Sigmoid colon (tissue), 7 donors: ENCODE results near the gene TUBGCP3. TPM values are rescaled to one million over a fixed set of nuclear protein-coding genes. Genes with fewer than 3 reads are reported as not detected.
A peak's percentile ranks its signal among the peaks of the same experiment; 100 is the strongest.

ENCODE experiments used
- DNase-seq: peaks from one replicate; pipeline ENCODE4 v3.0.0-alpha.2; 2019
- H3K27ac ChIP-seq, 4 donors: fragments of 200-600 bp; sonication (generic); one replicate each; pipeline ENCODE4 v1.5.1; 2016 to 2019; ENCODE audit warnings: mild to moderate bottlenecking in 1 of 4
- H3K27me3 ChIP-seq, 3 donors: fragments of 200-600 bp; sonication (generic); one replicate each; pipeline ENCODE4 v1.5.1; 2019; ENCODE audit warnings: mild to moderate bottlenecking in 1 of 3
- H3K36me3 ChIP-seq, 4 donors: fragments of 200-600 bp; sonication (generic); one replicate each; pipeline ENCODE4 v1.5.1; 2016 to 2019
- H3K4me1 ChIP-seq, 4 donors: fragments of 200-600 bp; sonication (generic); one replicate each; pipeline ENCODE4 v1.5.1; 2017 to 2019
- H3K4me3 ChIP-seq, 4 donors: fragments of 200-600 bp; sonication (generic); one replicate each; pipeline ENCODE4 v1.5.1; 2017 to 2019; ENCODE audit warnings: mild to moderate bottlenecking in 2 of 4, moderate library complexity in 1 of 4
- H3K9me3 ChIP-seq, 4 donors: fragments of 200-600 bp in 3 of 4; sonication (generic) in 3 of 4; one replicate each; pipeline versions ENCODE4 v1.5.1 to v1.6.1; 2013 to 2019
- EP300 ChIP-seq, 4 donors: sonication (generic); formaldehyde crosslinking; IDR thresholded peaks; one replicate each; pipeline ENCODE4 v1.6.1; 2017; ENCODE audit warnings: antibody characterized with exemption in 4 of 4
- POLR2A ChIP-seq, 2 donors: fragments of 450-650 bp; IDR thresholded peaks; one replicate each; pipeline ENCODE4 v1.6.1; 2016; ENCODE audit warnings: antibody characterized with exemption in 2 of 2, mild to moderate bottlenecking in 2 of 2, moderate library complexity in 2 of 2
- POLR2AphosphoS5 ChIP-seq, 4 donors: sonication (generic); formaldehyde crosslinking; IDR thresholded peaks; one replicate each; pipeline ENCODE4 v1.6.1; 2017; ENCODE audit warnings: antibody characterized with exemption in 4 of 4
- WGBS, 2 donors: extraction: QIAGEN DNeasy Blood & Tissue Kit; methylation state at CpG; one replicate each; pipeline ENCODE4 v1.1.7; 2013; 5-methylcytosine and 5-hydroxymethylcytosine counted together
- intact Hi-C: fragments of 100-400 bp; cut with DNase I; formaldehyde crosslinking; loops from one replicate; pipeline ENCODE4 v1.15.1; 2023
- polyA plus RNA-seq, 3 donors: library from polyadenylated mRNA; stranded (reverse); fragments of 200-250 nt; gene quantifications; one replicate each; pipeline ENCODE4 v1.2.3, GENCODE V29; 2013
- total RNA-seq, 4 donors: library from RNA; depleted of rRNA; stranded (reverse); fragments of >200 nt; gene quantifications; one replicate each; pipeline ENCODE4 v1.1.0, GENCODE V29; 2016
- TF ChIP-seq, protein P1 (sequence below), 4 experiments: fragments of 450-650 bp in 3 of 4; fragments of 200-600 bp in 1 of 4; IDR thresholded peaks; one replicate each; pipeline ENCODE4 v1.5.1; 2016 to 2019; ENCODE audit warnings: antibody characterized with exemption in 4 of 4, mild to moderate bottlenecking in 3 of 4, moderate library complexity in 2 of 4
- donor health status: healthy with polysubstance abuse.
- donor health status: Bipolar disorder and iron deficiency.
- donor health status: healthy.

The TUBGCP3 gene
- total and polyA plus RNA-seq, 7 donors: 7.2 to 33.5 (median 23.8) TPM

DNA sequence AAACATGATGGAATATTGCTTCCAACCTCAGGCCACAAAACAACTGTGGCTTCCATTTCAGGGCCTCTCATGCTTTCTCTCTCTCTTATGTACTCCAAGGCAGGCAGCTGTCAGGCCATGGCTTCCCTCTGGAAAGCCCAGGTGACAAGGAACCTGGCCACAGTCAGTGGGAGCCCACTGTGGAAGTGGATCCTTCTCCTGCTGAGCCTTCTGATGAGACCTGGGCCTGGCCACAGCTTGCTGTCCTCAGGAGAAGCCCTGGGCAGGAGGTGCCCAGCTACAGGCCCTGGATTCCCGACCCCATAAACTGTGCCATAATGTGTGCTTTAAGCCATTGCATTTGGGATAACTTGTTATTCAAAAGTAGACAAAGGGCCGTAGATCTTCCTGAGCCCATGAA lies 140.6 kb downstream of the TUBGCP3 start:
- intact Hi-C loops: no loop called here
- H3K36me3 ChIP-seq: no peaks in the 10 kb centered on the region
- TF ChIP-seq POLR2AphosphoS5 (IDR thresholded peaks at IDR 0.05) (no peak), EP300 (IDR thresholded peaks at IDR 0.05) (no peak), POLR2A (IDR thresholded peaks at IDR 0.05) (no peak)
- TF ChIP-seq, protein P1, sequence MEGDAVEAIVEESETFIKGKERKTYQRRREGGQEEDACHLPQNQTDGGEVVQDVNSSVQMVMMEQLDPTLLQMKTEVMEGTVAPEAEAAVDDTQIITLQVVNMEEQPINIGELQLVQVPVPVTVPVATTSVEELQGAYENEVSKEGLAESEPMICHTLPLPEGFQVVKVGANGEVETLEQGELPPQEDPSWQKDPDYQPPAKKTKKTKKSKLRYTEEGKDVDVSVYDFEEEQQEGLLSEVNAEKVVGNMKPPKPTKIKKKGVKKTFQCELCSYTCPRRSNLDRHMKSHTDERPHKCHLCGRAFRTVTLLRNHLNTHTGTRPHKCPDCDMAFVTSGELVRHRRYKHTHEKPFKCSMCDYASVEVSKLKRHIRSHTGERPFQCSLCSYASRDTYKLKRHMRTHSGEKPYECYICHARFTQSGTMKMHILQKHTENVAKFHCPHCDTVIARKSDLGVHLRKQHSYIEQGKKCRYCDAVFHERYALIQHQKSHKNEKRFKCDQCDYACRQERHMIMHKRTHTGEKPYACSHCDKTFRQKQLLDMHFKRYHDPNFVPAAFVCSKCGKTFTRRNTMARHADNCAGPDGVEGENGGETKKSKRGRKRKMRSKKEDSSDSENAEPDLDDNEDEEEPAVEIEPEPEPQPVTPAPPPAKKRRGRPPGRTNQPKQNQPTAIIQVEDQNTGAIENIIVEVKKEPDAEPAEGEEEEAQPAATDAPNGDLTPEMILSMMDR (IDR thresholded peaks at IDR 0.05): no peak
- WGBS, 2 donors: 49 to 81% methylated on average over 2 of the region's 2 CpGs
- no peak for DNase-seq
- peaks cover 15 to 58% (median 29%) of the 10 kb centered on the region in 3 donors for H3K27me3 ChIP-seq
- no peak overlapping the region for H3K27ac ChIP-seq
- no peaks in the 10 kb centered on the region for H3K9me3 ChIP-seq
- H3K4me3 ChIP-seq: no peak overlapping the region
- peaks cover 0 to 9% (median 2%) of the 10 kb centered on the region in 4 donors for H3K4me1 ChIP-seq

DNA sequence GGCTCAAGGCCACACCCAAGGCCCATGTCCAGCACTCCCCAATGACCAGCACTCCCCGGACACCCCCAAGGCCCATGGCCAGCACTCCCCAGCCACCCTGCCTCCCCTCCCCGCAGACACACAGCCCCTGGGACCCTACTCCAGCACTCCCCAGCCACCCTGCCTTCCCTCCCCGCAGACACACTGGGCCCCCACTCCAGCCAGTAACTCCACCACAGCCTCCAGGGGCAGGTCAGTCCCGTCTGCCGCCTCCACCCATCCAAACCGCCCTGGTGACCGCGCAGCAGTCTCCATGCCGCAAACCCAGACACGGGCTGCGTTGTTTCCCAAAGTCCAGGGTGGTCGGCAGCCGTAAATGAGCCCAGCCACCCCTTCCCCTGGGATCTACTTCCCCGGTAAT lies 141.1 kb downstream of the TUBGCP3 start:
- Histone ChIP-seq H3K36me3 (no peaks in the 10 kb centered on the region), H3K4me1 (peaks cover 0 to 9% (median 2%) of the 10 kb centered on the region in 4 donors), H3K9me3 (no peaks in the 10 kb centered on the region), H3K4me3 (no peak overlapping the region), H3K27me3 (peaks cover 15 to 63% (median 32%) of the 10 kb centered on the region in 3 donors), H3K27ac (no peak overlapping the region)
- peak; percentile 56 for DNase-seq
- TF ChIP-seq POLR2A (IDR thresholded peaks at IDR 0.05) (no peak), POLR2AphosphoS5 (IDR thresholded peaks at IDR 0.05) (no peak), EP300 (IDR thresholded peaks at IDR 0.05) (no peak)
- TF ChIP-seq, protein P1 (IDR thresholded peaks at IDR 0.05): no peak
- intact Hi-C loops: no loop called here
- whole genome bisulfite sequencing, 2 donors: 86 to 93% methylated on average over 14 of the region's 14 CpGs

DNA sequence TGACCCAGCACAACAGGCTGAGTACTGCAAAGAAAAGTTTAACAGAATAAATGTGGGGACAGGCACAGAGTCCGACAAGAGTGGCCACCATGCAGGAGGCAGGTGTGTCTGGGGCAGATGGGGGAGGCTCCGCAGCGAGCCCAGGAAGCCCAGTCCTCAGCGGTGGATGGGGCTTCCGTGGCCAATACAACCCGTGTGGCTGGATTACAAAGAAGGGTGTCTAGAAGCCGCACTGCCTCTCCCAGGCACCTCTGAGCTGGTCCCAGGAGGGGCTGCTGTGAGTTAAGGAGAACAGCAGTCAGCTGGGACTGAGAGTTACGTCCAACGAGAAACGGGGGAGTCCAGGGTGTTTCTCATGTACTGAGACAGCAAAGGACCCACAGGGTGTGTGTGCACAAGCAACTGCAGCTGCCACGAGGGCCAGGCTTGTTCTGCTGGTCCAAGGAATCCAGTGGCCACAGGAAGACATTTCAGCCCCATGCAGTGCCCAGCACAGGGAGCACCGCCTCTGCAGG lies 141.5 kb downstream of the TUBGCP3 start:
- TF ChIP-seq POLR2AphosphoS5 (IDR thresholded peaks at IDR 0.05) (no peak), POLR2A (IDR thresholded peaks at IDR 0.05) (no peak), EP300 (IDR thresholded peaks at IDR 0.05) (no peak)
- TF ChIP-seq, protein P1 (IDR thresholded peaks at IDR 0.05): no peak
- peak; percentile 40 for DNase-seq
- Histone ChIP-seq H3K4me3 (no peak overlapping the region), H3K36me3 (no peaks in the 10 kb centered on the region), H3K9me3 (no peaks in the 10 kb centered on the region), H3K4me1 (peaks cover 0 to 9% (median 2%) of the 10 kb centered on the region in 4 donors), H3K27ac (no peak overlapping the region), H3K27me3 (peaks cover 15 to 64% (median 37%) of the 10 kb centered on the region in 3 donors)
- intact Hi-C loops: no loop called here
- 69 to 75% methylated on average over 12 of the region's 12 CpGs for WGBS, 2 donors

DNA sequence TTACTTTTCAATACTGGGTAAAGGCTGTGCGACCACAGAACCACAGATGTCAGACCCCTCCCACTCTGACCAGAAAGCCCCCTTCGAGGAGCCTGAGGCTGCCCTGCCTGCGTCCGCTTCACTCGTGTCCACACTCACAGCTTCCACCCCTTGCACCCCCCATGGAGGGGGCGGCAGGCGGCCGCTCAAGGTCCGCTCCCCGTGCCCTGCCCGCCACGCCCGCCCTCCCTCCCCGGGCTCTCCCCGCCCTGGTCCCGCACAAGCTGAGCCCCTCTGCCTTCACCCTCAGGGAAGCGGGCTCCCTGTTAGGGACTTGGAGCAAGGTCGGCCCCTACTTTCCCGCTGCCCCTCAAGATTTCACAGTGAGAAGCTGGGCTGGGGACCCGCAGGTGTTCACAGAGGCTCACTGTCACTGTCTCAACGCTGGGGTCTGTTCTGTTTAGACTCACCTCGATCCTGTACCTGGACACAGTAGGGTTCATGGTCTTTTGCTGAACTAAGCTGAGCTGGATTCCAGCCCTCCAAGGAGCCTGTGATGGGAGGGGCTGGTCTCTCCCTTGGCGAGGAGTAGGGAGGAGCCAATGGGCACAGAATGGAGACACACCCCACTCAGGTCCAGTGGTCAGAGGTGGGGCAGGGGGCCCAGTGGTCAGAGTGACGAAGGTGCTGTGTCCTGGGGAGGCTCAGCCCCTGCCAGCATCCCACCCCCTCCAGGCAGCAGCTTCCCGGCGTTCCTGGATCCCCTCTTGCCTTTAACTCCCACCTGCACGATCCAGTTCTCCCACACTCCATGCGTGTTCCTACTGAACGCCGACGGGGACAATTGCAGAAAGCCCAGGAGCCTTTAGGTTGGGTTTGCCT lies 142.3 kb downstream of the TUBGCP3 start:
- no peaks in the 10 kb centered on the region for H3K9me3 ChIP-seq
- H3K4me1 ChIP-seq: peaks cover 0 to 9% (median 2%) of the 10 kb centered on the region in 4 donors
- H3K27me3 ChIP-seq: peaks cover 15 to 66% (median 38%) of the 10 kb centered on the region in 3 donors
- no peak overlapping the region for H3K4me3 ChIP-seq
- 35 to 62% methylated on average over 31 of the region's 31 CpGs for WGBS, 2 donors
- H3K27ac ChIP-seq: no peak overlapping the region
- TF ChIP-seq, protein P1 (IDR thresholded peaks at IDR 0.05): no peak
- TF ChIP-seq POLR2AphosphoS5 (IDR thresholded peaks at IDR 0.05) (no peak), EP300 (IDR thresholded peaks at IDR 0.05) (no peak), POLR2A (IDR thresholded peaks at IDR 0.05) (no peak)
- intact Hi-C loops: no loop called here
- H3K36me3 ChIP-seq: no peaks in the 10 kb centered on the region
- DNase-seq: peak; percentile 51
